NK-92 (cell line): ENCODE data around the gene NPY.

Experiments
- DNase-seq: peaks from one replicate; lab custom pipeline; 2025; ENCODE audit not compliant: unreplicated experiment; lab: John Stamatoyannopoulos, UW

Gene NPY

DNA sequence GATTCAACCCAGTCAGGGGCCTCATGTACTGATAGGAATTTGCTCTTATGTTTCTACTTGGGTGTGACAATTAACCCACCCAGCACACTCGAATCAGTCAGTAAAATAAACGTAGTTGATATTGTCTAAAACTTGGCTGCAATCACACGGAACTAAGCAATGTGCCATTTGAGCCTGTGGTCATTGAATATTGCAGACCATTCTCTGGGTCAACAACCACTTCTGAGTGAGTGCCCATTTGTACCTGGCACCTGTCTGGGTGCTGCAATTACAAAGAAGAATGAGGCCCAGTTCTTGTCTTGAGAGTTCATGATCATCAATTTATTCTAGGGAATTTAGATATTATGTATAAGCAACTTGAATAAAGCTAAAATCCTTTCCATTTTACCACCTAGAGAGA is 29.8 kb downstream of the NPY start:
- no peak for DNase-seq

GRCh38 chr7:24316340-24316739 is 32.4 kb downstream of the NPY start:
- DNase-seq = no peak

GRCh38 chr7:24318326-24318725 is 34.3 kb downstream of the NPY start:
- DNase-seq = no peak

DNA sequence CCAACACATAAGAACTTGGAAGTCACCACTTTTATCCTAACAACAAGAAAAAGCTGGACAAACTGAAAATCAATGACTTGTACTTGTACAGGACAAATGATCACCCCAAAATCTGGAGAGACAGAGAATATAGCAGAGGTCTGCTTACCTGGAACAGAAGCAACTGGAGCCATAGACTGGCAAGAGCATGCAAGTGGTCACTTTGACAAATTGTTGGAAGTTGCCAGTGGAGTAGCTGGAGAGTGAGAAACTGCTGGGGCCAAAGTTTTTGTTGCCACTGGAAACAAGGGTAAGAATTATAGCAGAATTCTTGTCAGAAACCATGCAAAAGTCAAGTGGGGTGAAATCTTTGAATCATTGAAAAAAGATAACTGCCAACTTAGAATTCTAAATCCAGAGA is 35.2 kb downstream of the NPY start:
- DNase-seq = no peak

DNA sequence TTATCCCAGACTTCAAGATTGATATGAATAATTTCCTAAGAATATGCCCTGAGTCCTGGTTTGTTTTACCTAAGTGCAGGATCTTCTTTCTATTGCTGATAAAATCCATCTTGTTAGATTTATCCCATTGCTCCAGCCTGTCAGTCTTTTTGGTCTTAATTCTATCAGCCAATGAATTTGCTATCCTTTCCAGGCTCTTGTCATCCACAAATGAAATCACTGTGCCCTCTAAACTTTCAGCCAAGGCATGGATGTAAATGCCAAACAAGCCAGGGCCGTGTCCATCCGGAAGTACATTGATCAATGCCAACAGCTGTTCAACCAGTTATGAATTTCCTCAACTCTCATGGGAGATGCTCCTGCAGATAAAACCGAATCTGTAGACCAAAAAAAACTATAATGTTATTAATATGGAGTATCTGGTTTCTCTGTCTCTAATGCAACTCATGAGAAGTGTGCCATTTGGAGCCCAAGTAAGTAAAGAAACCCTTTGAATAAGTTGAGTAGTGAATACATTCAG is 40.0 kb downstream of the NPY start:
- DNase-seq = no peak

DNA sequence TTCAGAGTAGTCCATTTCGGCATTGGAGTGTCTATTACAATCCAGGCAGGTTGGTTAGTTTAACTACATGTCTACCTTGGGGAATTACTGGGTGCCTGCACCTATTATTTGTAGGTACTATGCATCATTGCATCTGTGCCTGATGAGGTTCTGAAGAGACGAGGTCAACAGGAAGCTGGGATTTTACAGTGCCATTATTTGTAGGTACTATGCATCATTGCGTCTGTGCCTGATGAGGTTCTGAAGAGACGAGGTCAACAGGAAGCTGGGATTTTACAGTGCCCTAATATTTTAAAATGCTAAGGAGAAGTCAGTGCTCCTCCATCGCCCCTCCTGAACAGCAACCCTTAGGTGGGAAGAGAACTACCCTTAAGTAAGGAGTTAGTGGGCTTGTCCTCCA is 41.7 kb downstream of the NPY start:
- no peak for DNase-seq

- no peak for DNase-seq
These were observed 44.1 kb downstream of the NPY start for GRCh38 chr7:24328050-24328449.

- DNase-seq = no peak
These were observed 44.9 kb downstream of the NPY start for GRCh38 chr7:24328894-24329293.

GRCh38 chr7:24334012-24334411 is 50.0 kb downstream of the NPY start:
- no peak for DNase-seq

GRCh38 chr7:24334627-24335026 is 50.6 kb downstream of the NPY start:
- no peak for DNase-seq

GRCh38 chr7:24336461-24336860 is 52.5 kb downstream of the NPY start:
- DNase-seq = no peak

DNA sequence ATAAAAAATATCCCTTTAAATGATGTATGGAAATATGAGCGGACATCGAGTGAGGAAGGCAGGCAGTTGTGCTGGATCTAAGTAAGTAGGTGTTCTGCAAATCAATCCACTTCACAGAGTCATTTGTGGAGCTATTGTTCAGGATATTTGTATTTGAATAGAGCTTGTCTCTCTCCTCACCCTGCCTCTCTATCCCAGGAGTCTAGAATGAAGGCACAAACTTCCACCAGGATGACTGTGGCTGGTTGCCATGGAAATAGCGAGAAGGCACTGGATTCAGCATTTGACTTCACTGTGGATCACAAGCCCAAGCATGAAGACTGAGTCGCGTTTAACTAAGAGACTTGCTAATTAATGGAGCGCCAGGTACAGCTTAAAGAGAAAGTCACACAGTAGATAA is 53.2 kb downstream of the NPY start:
- no peak for DNase-seq

- no peak for DNase-seq
These were observed 55.6 kb downstream of the NPY start for GRCh38 chr7:24339575-24339974.

GRCh38 chr7:24340727-24341126 is 56.7 kb downstream of the NPY start:
- no peak for DNase-seq
